ENCODE measurements around the gene TRMT2A.
A peak's percentile ranks its signal among the peaks of the same experiment; 100 is the strongest.

Gene TRMT2A

GRCh38 chr22:20159076-20159475 lies 42.0 kb upstream of the TRMT2A start:
- peak; percentile 56 for DNase-seq
- no peak overlapping the region for H3K27ac Mint-ChIP-seq
- H3K36me3 Mint-ChIP-seq (ENCODE audit: low read depth): no peaks in the 10 kb centered on the region
- H3K9me3 Mint-ChIP-seq: peaks cover 1% of the 10 kb centered on the region
- no peak overlapping the region for H3K4me3 Mint-ChIP-seq
- H3K27me3 Mint-ChIP-seq (ENCODE audit: low read depth, poor library complexity): peaks cover 15% of the 10 kb centered on the region
- TF ChIP-seq CTCF (IDR thresholded peaks at IDR 0.05): no peak
- H3K4me1 Mint-ChIP-seq: peaks cover 14% of the 10 kb centered on the region

- no peak overlapping the region for H3K4me3 Mint-ChIP-seq
- H3K27me3 Mint-ChIP-seq (ENCODE audit: low read depth, poor library complexity): peaks cover 21% of the 10 kb centered on the region
- no peak overlapping the region for H3K27ac Mint-ChIP-seq
- DNase-seq: no peak
- no peaks in the 10 kb centered on the region for H3K36me3 Mint-ChIP-seq (ENCODE audit: low read depth)
- H3K4me1 Mint-ChIP-seq: peaks cover 19% of the 10 kb centered on the region
- TF ChIP-seq CTCF (IDR thresholded peaks at IDR 0.05): no peak
- H3K9me3 Mint-ChIP-seq: no peaks in the 10 kb centered on the region
Measured at GRCh38 chr22:20158391-20159036, 41.5 kb upstream of the TRMT2A start.

GRCh38 chr22:20157430-20158183 lies 40.6 kb upstream of the TRMT2A start:
- Mint-ChIP-seq H3K36me3 (ENCODE audit: low read depth) (no peaks in the 10 kb centered on the region), H3K4me3 (no peak overlapping the region), H3K27ac (no peak overlapping the region), H3K9me3 (no peaks in the 10 kb centered on the region), H3K27me3 (ENCODE audit: low read depth, poor library complexity) (peaks cover 22% of the 10 kb centered on the region), H3K4me1 (peaks cover 26% of the 10 kb centered on the region)
- TF ChIP-seq CTCF (IDR thresholded peaks at IDR 0.05): no peak
- no peak for DNase-seq

- no peak overlapping the region for H3K4me3 Mint-ChIP-seq
- H3K27me3 Mint-ChIP-seq (ENCODE audit: low read depth, poor library complexity): peaks cover 21% of the 10 kb centered on the region
- no peaks in the 10 kb centered on the region for H3K36me3 Mint-ChIP-seq (ENCODE audit: low read depth)
- TF ChIP-seq CTCF (IDR thresholded peaks at IDR 0.05): peak; percentile 97
- peak; percentile 97 for DNase-seq
- H3K9me3 Mint-ChIP-seq: no peaks in the 10 kb centered on the region
- peaks cover 26% of the 10 kb centered on the region for H3K4me1 Mint-ChIP-seq
- no peak overlapping the region for H3K27ac Mint-ChIP-seq
Measured at GRCh38 chr22:20156611-20157429, 39.8 kb upstream of the TRMT2A start.

- peaks cover 16% of the 10 kb centered on the region for H3K27me3 Mint-ChIP-seq (ENCODE audit: low read depth, poor library complexity)
- DNase-seq: no peak
- no peaks in the 10 kb centered on the region for H3K9me3 Mint-ChIP-seq
- H3K4me3 Mint-ChIP-seq: no peak overlapping the region
- TF ChIP-seq CTCF (IDR thresholded peaks at IDR 0.05): no peak
- H3K27ac Mint-ChIP-seq: no peak overlapping the region
- no peaks in the 10 kb centered on the region for H3K36me3 Mint-ChIP-seq (ENCODE audit: low read depth)
- peaks cover 26% of the 10 kb centered on the region for H3K4me1 Mint-ChIP-seq
Measured at GRCh38 chr22:20156042-20156389, 39.0 kb upstream of the TRMT2A start.

Data from nephron progenitor cell (in vitro differentiated cells).